ENCODE measurements around the gene OR10J4.

Gene OR10J4

GRCh38 chr1:159465191-159465603 lies 33.2 kb downstream of the OR10J4 start:
- no peaks in the 10 kb centered on the region for H3K79me1 ChIP-seq (ENCODE audit: low read depth, low read length)
- no peaks in the 10 kb centered on the region for H3K27me3 ChIP-seq (ENCODE audit: control insufficient read depth in 3 of 3, insufficient read depth in 3 of 3, low read depth in 1 of 3, low read length in 3 of 3)
- no peak overlapping the region for H2BK5ac ChIP-seq (ENCODE audit: low read length)
- H3K9ac ChIP-seq (ENCODE audit: low read depth, low read length, poor library complexity): no peak overlapping the region
- no peak overlapping the region for H4K91ac ChIP-seq (ENCODE audit: low read depth, low read length, poor library complexity)
- H2BK15ac ChIP-seq (ENCODE audit: low read length): no peak overlapping the region
- H2BK12ac ChIP-seq (ENCODE audit: low read length): no peak overlapping the region
- H2BK120ac ChIP-seq (ENCODE audit: low read depth, low read length): no peak overlapping the region
- no peaks in the 10 kb centered on the region for H3K36me3 ChIP-seq (replicated peaks in 1 of 2; ENCODE audit: control insufficient read depth in 2 of 2, insufficient read depth in 2 of 2, low read length in 2 of 2)
- no peak overlapping the region for H4K8ac ChIP-seq (ENCODE audit: low read depth, low read length)
- no peak overlapping the region for H3K23ac ChIP-seq (ENCODE audit: low read depth, low read length, poor library complexity)
- no peak overlapping the region for H3K4me2 ChIP-seq (ENCODE audit: insufficient read depth, low read length, poor library complexity, severe bottlenecking)
- no peak overlapping the region for H3K18ac ChIP-seq (ENCODE audit: low read length)
- H3K9me3 ChIP-seq (replicated peaks in 1 of 2; ENCODE audit: control insufficient read depth in 2 of 2, insufficient read depth in 1 of 2, low read depth in 1 of 2, low read length in 2 of 2): peaks cover 0 to 5% of the 10 kb centered on the region in 2 donors
- no peak overlapping the region for H3K14ac ChIP-seq (ENCODE audit: low read length)
- no peak overlapping the region for H3K4me3 ChIP-seq (ENCODE audit: low read length in 2 of 2)
- no peaks in the 10 kb centered on the region for H3K4me1 ChIP-seq (ENCODE audit: control insufficient read depth in 2 of 2, insufficient read depth in 1 of 2, low read depth in 1 of 2, low read length in 2 of 2)
- no peak overlapping the region for H3K27ac ChIP-seq (replicated peaks; ENCODE audit: low read length)
- no CpG with 5 or more reads among the region's 3 CpGs for WGBS, 2 donors (ENCODE audit: extremely low coverage in 2 of 2, insufficient read length in 2 of 2, insufficient replicate concordance in 1 of 2)
- H3K4ac ChIP-seq (ENCODE audit: low read length): no peak overlapping the region
- no peak overlapping the region for H2AFZ ChIP-seq (ENCODE audit: low read length)
- no peak overlapping the region for H2AK5ac ChIP-seq (ENCODE audit: low read depth, low read length)
- no peak for DNase-seq (ENCODE audit: low spot score)

GRCh38 chr1:159468321-159468720 lies 36.3 kb downstream of the OR10J4 start:
- DNase-seq (ENCODE audit: low spot score): no peak
- no peak overlapping the region for H4K8ac ChIP-seq (ENCODE audit: low read depth, low read length)
- no peak overlapping the region for H2BK5ac ChIP-seq (ENCODE audit: low read length)
- no peak overlapping the region for H4K91ac ChIP-seq (ENCODE audit: low read depth, low read length, poor library complexity)
- H3K79me1 ChIP-seq (ENCODE audit: low read depth, low read length): no peaks in the 10 kb centered on the region
- no peaks in the 10 kb centered on the region for H3K36me3 ChIP-seq (replicated peaks in 1 of 2; ENCODE audit: control insufficient read depth in 2 of 2, insufficient read depth in 2 of 2, low read length in 2 of 2)
- H3K4ac ChIP-seq (ENCODE audit: low read length): no peak overlapping the region
- no peak overlapping the region for H3K9ac ChIP-seq (ENCODE audit: low read depth, low read length, poor library complexity)
- no peak overlapping the region for H3K18ac ChIP-seq (ENCODE audit: low read length)
- no peak overlapping the region for H2AFZ ChIP-seq (ENCODE audit: low read length)
- H2AK5ac ChIP-seq (ENCODE audit: low read depth, low read length): no peak overlapping the region
- no peak overlapping the region for H3K4me3 ChIP-seq (ENCODE audit: low read length in 2 of 2)
- H3K23ac ChIP-seq (ENCODE audit: low read depth, low read length, poor library complexity): no peak overlapping the region
- no peak overlapping the region for H2BK15ac ChIP-seq (ENCODE audit: low read length)
- no peak overlapping the region for H3K4me2 ChIP-seq (ENCODE audit: insufficient read depth, low read length, poor library complexity, severe bottlenecking)
- H3K9me3 ChIP-seq (replicated peaks in 1 of 2; ENCODE audit: control insufficient read depth in 2 of 2, insufficient read depth in 1 of 2, low read depth in 1 of 2, low read length in 2 of 2): no peaks in the 10 kb centered on the region
- H2BK12ac ChIP-seq (ENCODE audit: low read length): no peak overlapping the region
- no peaks in the 10 kb centered on the region for H3K4me1 ChIP-seq (ENCODE audit: control insufficient read depth in 2 of 2, insufficient read depth in 1 of 2, low read depth in 1 of 2, low read length in 2 of 2)
- H3K27ac ChIP-seq (replicated peaks; ENCODE audit: low read length): no peak overlapping the region
- H2BK120ac ChIP-seq (ENCODE audit: low read depth, low read length): no peak overlapping the region
- no peak overlapping the region for H3K14ac ChIP-seq (ENCODE audit: low read length)
- H3K27me3 ChIP-seq (ENCODE audit: control insufficient read depth in 3 of 3, insufficient read depth in 3 of 3, low read depth in 1 of 3, low read length in 3 of 3): peaks cover 0 to 4% (median 0%) of the 10 kb centered on the region in 3 experiments
- no CpG with 5 or more reads among the region's 2 CpGs for WGBS, 2 donors (ENCODE audit: extremely low coverage in 2 of 2, insufficient read length in 2 of 2, insufficient replicate concordance in 1 of 2)

GRCh38 chr1:159469921-159470533 lies 38.0 kb downstream of the OR10J4 start:
- no peak overlapping the region for H2BK5ac ChIP-seq (ENCODE audit: low read length)
- no peak overlapping the region for H3K9ac ChIP-seq (ENCODE audit: low read depth, low read length, poor library complexity)
- no CpG with 5 or more reads among the region's 4 CpGs for WGBS, 2 donors (ENCODE audit: extremely low coverage in 2 of 2, insufficient read length in 2 of 2, insufficient replicate concordance in 1 of 2)
- no peak overlapping the region for H2BK15ac ChIP-seq (ENCODE audit: low read length)
- H3K9me3 ChIP-seq (replicated peaks in 1 of 2; ENCODE audit: control insufficient read depth in 2 of 2, insufficient read depth in 1 of 2, low read depth in 1 of 2, low read length in 2 of 2): no peaks in the 10 kb centered on the region
- no peak overlapping the region for H3K14ac ChIP-seq (ENCODE audit: low read length)
- H2AFZ ChIP-seq (ENCODE audit: low read length): no peak overlapping the region
- H3K18ac ChIP-seq (ENCODE audit: low read length): no peak overlapping the region
- no peak overlapping the region for H3K4ac ChIP-seq (ENCODE audit: low read length)
- H3K36me3 ChIP-seq (replicated peaks in 1 of 2; ENCODE audit: control insufficient read depth in 2 of 2, insufficient read depth in 2 of 2, low read length in 2 of 2): no peaks in the 10 kb centered on the region
- no peak overlapping the region for H3K27ac ChIP-seq (replicated peaks; ENCODE audit: low read length)
- H3K23ac ChIP-seq (ENCODE audit: low read depth, low read length, poor library complexity): no peak overlapping the region
- H4K91ac ChIP-seq (ENCODE audit: low read depth, low read length, poor library complexity): no peak overlapping the region
- no peak for DNase-seq (ENCODE audit: low spot score)
- no peak overlapping the region for H3K4me2 ChIP-seq (ENCODE audit: insufficient read depth, low read length, poor library complexity, severe bottlenecking)
- no peak overlapping the region for H2AK5ac ChIP-seq (ENCODE audit: low read depth, low read length)
- H3K27me3 ChIP-seq (ENCODE audit: control insufficient read depth in 3 of 3, insufficient read depth in 3 of 3, low read depth in 1 of 3, low read length in 3 of 3): peaks cover 0 to 4% (median 0%) of the 10 kb centered on the region in 3 experiments
- H4K8ac ChIP-seq (ENCODE audit: low read depth, low read length): no peak overlapping the region
- H2BK12ac ChIP-seq (ENCODE audit: low read length): no peak overlapping the region
- H3K4me3 ChIP-seq (ENCODE audit: low read length in 2 of 2): no peak overlapping the region
- no peaks in the 10 kb centered on the region for H3K4me1 ChIP-seq (ENCODE audit: control insufficient read depth in 2 of 2, insufficient read depth in 1 of 2, low read depth in 1 of 2, low read length in 2 of 2)
- no peaks in the 10 kb centered on the region for H3K79me1 ChIP-seq (ENCODE audit: low read depth, low read length)
- H2BK120ac ChIP-seq (ENCODE audit: low read depth, low read length): no peak overlapping the region

GRCh38 chr1:159473335-159473734 lies 41.3 kb downstream of the OR10J4 start:
- no peak overlapping the region for H4K91ac ChIP-seq (ENCODE audit: low read depth, low read length, poor library complexity)
- H3K9ac ChIP-seq (ENCODE audit: low read depth, low read length, poor library complexity): no peak overlapping the region
- H3K4me2 ChIP-seq (ENCODE audit: insufficient read depth, low read length, poor library complexity, severe bottlenecking): no peak overlapping the region
- H2BK12ac ChIP-seq (ENCODE audit: low read length): no peak overlapping the region
- no peaks in the 10 kb centered on the region for H3K36me3 ChIP-seq (replicated peaks in 1 of 2; ENCODE audit: control insufficient read depth in 2 of 2, insufficient read depth in 2 of 2, low read length in 2 of 2)
- DNase-seq (ENCODE audit: low spot score): no peak
- H3K4ac ChIP-seq (ENCODE audit: low read length): no peak overlapping the region
- WGBS, 2 donors (ENCODE audit: extremely low coverage in 2 of 2, insufficient read length in 2 of 2, insufficient replicate concordance in 1 of 2): no CpG with 5 or more reads among the region's 1 CpG
- no peak overlapping the region for H2BK5ac ChIP-seq (ENCODE audit: low read length)
- no peak overlapping the region for H2BK120ac ChIP-seq (ENCODE audit: low read depth, low read length)
- H3K4me1 ChIP-seq (ENCODE audit: control insufficient read depth in 2 of 2, insufficient read depth in 1 of 2, low read depth in 1 of 2, low read length in 2 of 2): no peaks in the 10 kb centered on the region
- H2AK5ac ChIP-seq (ENCODE audit: low read depth, low read length): no peak overlapping the region
- no peak overlapping the region for H3K14ac ChIP-seq (ENCODE audit: low read length)
- no peak overlapping the region for H3K18ac ChIP-seq (ENCODE audit: low read length)
- H3K4me3 ChIP-seq (ENCODE audit: low read length in 2 of 2): no peak overlapping the region
- no peak overlapping the region for H4K8ac ChIP-seq (ENCODE audit: low read depth, low read length)
- peaks cover 0 to 4% (median 0%) of the 10 kb centered on the region in 3 experiments for H3K27me3 ChIP-seq (ENCODE audit: control insufficient read depth in 3 of 3, insufficient read depth in 3 of 3, low read depth in 1 of 3, low read length in 3 of 3)
- H2BK15ac ChIP-seq (ENCODE audit: low read length): no peak overlapping the region
- no peak overlapping the region for H3K27ac ChIP-seq (replicated peaks; ENCODE audit: low read length)
- no peak overlapping the region for H2AFZ ChIP-seq (ENCODE audit: low read length)
- H3K23ac ChIP-seq (ENCODE audit: low read depth, low read length, poor library complexity): no peak overlapping the region
- no peaks in the 10 kb centered on the region for H3K9me3 ChIP-seq (replicated peaks in 1 of 2; ENCODE audit: control insufficient read depth in 2 of 2, insufficient read depth in 1 of 2, low read depth in 1 of 2, low read length in 2 of 2)
- H3K79me1 ChIP-seq (ENCODE audit: low read depth, low read length): no peaks in the 10 kb centered on the region
